ENCODE results near the gene INSYN1. TPM values are rescaled to one million over a fixed set of nuclear protein-coding genes. Genes with fewer than 3 reads are reported as not detected.

INSYN1 gene
- total RNA-seq, 1 donor from 2014 or later: not detected

GRCh38 chr15:73765778-73766177, 12.6 kb upstream of the INSYN1 start:
- Mint-ChIP-seq H3K36me3 (ENCODE audit: low read depth) (no peaks in the 10 kb centered on the region), H3K27ac (no peak overlapping the region)
- intact Hi-C loops (cut with micrococcal nuclease): no loop called here

GRCh38 chr15:73763931-73764330, 10.8 kb upstream of the INSYN1 start:
- Mint-ChIP-seq H3K27me3 (ENCODE audit: low read depth) (peaks cover 11% of the 10 kb centered on the region), H3K9me3 (no peaks in the 10 kb centered on the region), H3K27ac (no peak overlapping the region), H3K36me3 (ENCODE audit: low read depth) (no peaks in the 10 kb centered on the region), H3K4me3 (ENCODE audit: low read depth) (no peak overlapping the region), H3K4me1 (ENCODE audit: low read depth) (no peaks in the 10 kb centered on the region)
- no peak for DNase-seq (ENCODE audit: low spot score)
- intact Hi-C loops (cut with micrococcal nuclease): no loop called here

More at GRCh38 chr15:73765778-73766177, 12.6 kb upstream of the INSYN1 start:
- Mint-ChIP-seq H3K27me3 (ENCODE audit: low read depth) (peaks cover 17% of the 10 kb centered on the region), H3K4me3 (ENCODE audit: low read depth) (no peak overlapping the region), H3K9me3 (no peaks in the 10 kb centered on the region), H3K4me1 (ENCODE audit: low read depth) (no peaks in the 10 kb centered on the region)
- DNase-seq (ENCODE audit: low spot score): no peak

- Mint-ChIP-seq H3K36me3 (ENCODE audit: low read depth) (no peaks in the 10 kb centered on the region), H3K4me1 (ENCODE audit: low read depth) (no peaks in the 10 kb centered on the region), H3K9me3 (no peaks in the 10 kb centered on the region), H3K27ac (no peak overlapping the region), H3K4me3 (ENCODE audit: low read depth) (no peak overlapping the region), H3K27me3 (ENCODE audit: low read depth) (peaks cover 18% of the 10 kb centered on the region)
- DNase-seq (ENCODE audit: low spot score): no peak
- intact Hi-C loops (cut with micrococcal nuclease): no loop called here
Observed at GRCh38 chr15:73760330-73761329, 7.5 kb upstream of the INSYN1 start.

DNA sequence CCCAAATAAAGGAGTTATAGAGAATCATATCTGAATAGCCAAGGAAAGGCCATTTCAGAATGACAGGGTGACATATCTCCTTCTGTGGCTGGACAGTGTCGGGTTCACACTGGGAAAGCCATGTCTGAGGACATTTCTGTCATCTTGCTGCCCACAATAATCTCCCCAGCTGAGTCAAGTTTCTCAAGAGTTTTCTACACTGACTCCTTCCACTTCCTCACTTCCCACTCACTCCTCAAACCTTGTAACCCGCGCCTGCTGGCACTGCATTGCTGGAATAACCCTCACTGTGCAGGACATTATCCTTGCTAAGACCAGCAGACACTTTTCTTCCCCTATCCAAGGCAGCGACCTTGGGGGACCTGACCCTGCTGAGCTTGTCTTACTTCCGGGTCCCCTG, 5.3 kb upstream of the INSYN1 start:
- H3K9me3 Mint-ChIP-seq: no peaks in the 10 kb centered on the region

GRCh38 chr15:73757571-73757970, 4.4 kb upstream of the INSYN1 start:
- H3K4me1 Mint-ChIP-seq (ENCODE audit: low read depth): no peaks in the 10 kb centered on the region
- H3K9me3 Mint-ChIP-seq: no peaks in the 10 kb centered on the region
- intact Hi-C loops (cut with micrococcal nuclease): no loop called here
- no peak overlapping the region for H3K27ac Mint-ChIP-seq
- peaks cover 32% of the 10 kb centered on the region for H3K27me3 Mint-ChIP-seq (ENCODE audit: low read depth)
- H3K36me3 Mint-ChIP-seq (ENCODE audit: low read depth): no peaks in the 10 kb centered on the region
- H3K4me3 Mint-ChIP-seq (ENCODE audit: low read depth): no peak overlapping the region
- no peak for DNase-seq (ENCODE audit: low spot score)

More for the DNA sequence above, 5.3 kb upstream of the INSYN1 start:
- intact Hi-C loops (cut with micrococcal nuclease): no loop called here
- no peaks in the 10 kb centered on the region for H3K4me1 Mint-ChIP-seq (ENCODE audit: low read depth)
- H3K27me3 Mint-ChIP-seq (ENCODE audit: low read depth): peaks cover 33% of the 10 kb centered on the region
- no peak overlapping the region for H3K4me3 Mint-ChIP-seq (ENCODE audit: low read depth)
- DNase-seq (ENCODE audit: low spot score): no peak
- no peaks in the 10 kb centered on the region for H3K36me3 Mint-ChIP-seq (ENCODE audit: low read depth)
- H3K27ac Mint-ChIP-seq: no peak overlapping the region

- no peaks in the 10 kb centered on the region for H3K4me1 Mint-ChIP-seq (ENCODE audit: low read depth)
- no peaks in the 10 kb centered on the region for H3K36me3 Mint-ChIP-seq (ENCODE audit: low read depth)
- no peak for DNase-seq (ENCODE audit: low spot score)
- no peak overlapping the region for H3K27ac Mint-ChIP-seq
- H3K9me3 Mint-ChIP-seq: no peaks in the 10 kb centered on the region
- H3K27me3 Mint-ChIP-seq (ENCODE audit: low read depth): peaks cover 32% of the 10 kb centered on the region
- H3K4me3 Mint-ChIP-seq (ENCODE audit: low read depth): no peak overlapping the region
- intact Hi-C loops (cut with micrococcal nuclease): no loop called here
Observed at GRCh38 chr15:73756947-73757513, 3.9 kb upstream of the INSYN1 start.

- H3K27ac Mint-ChIP-seq: no peak overlapping the region
- no peaks in the 10 kb centered on the region for H3K9me3 Mint-ChIP-seq
- no peaks in the 10 kb centered on the region for H3K4me1 Mint-ChIP-seq (ENCODE audit: low read depth)
- no peak overlapping the region for H3K4me3 Mint-ChIP-seq (ENCODE audit: low read depth)
- intact Hi-C loops (cut with micrococcal nuclease): no loop called here
- DNase-seq (ENCODE audit: low spot score): no peak
- H3K36me3 Mint-ChIP-seq (ENCODE audit: low read depth): no peaks in the 10 kb centered on the region
- H3K27me3 Mint-ChIP-seq (ENCODE audit: low read depth): peaks cover 33% of the 10 kb centered on the region
Observed at GRCh38 chr15:73756390-73756789, 3.2 kb upstream of the INSYN1 start.

DNA sequence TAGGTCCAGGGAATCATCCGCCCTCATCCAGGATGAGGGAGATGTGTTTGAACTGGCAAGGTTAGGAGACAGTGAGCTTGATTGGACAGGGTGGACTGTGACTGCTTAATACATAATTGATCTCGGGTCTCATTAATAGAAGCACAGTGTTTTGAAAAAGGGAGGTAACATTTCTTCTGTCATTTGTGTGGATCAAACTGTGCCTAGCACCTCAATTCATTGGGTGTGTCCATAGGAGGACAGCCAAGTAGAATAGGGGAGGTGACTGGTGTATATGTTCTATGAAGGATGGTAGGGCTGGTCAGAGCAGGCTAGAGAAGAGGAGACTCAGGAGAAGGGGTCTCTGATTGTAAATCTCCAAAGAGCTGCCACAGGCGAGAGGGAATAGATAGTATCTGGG, 2.8 kb upstream of the INSYN1 start:
- Mint-ChIP-seq H3K4me1 (ENCODE audit: low read depth) (no peaks in the 10 kb centered on the region), H3K9me3 (no peaks in the 10 kb centered on the region), H3K36me3 (ENCODE audit: low read depth) (no peaks in the 10 kb centered on the region), H3K4me3 (ENCODE audit: low read depth) (no peak overlapping the region), H3K27me3 (ENCODE audit: low read depth) (peaks cover 36% of the 10 kb centered on the region), H3K27ac (no peak overlapping the region)
- no peak for DNase-seq (ENCODE audit: low spot score)
- intact Hi-C loops (cut with micrococcal nuclease): no loop called here

DNA sequence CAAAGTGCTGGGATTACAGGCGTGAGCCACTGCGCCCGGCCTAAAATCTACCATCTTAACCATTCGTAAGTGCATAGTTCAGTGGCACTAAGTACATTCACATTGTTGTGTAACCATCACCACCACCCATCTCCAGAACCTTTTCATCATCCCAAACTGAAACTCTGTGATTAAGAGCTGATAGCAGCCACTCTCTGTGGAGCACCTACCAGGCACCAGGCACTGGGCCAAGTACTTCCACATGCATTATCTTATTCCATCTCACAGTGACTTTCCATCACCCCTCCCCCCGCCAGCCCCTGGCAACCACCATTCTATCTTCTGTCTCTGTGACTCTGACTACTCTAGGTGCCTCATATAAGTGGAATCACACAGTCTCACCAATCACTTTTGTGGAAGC, 2.3 kb upstream of the INSYN1 start:
- Mint-ChIP-seq H3K9me3 (no peaks in the 10 kb centered on the region), H3K27ac (no peak overlapping the region), H3K4me1 (ENCODE audit: low read depth) (no peaks in the 10 kb centered on the region), H3K27me3 (ENCODE audit: low read depth) (peaks cover 40% of the 10 kb centered on the region), H3K4me3 (ENCODE audit: low read depth) (no peak overlapping the region), H3K36me3 (ENCODE audit: low read depth) (no peaks in the 10 kb centered on the region)
- DNase-seq (ENCODE audit: low spot score): no peak
- intact Hi-C loops (cut with micrococcal nuclease): no loop called here

DNA sequence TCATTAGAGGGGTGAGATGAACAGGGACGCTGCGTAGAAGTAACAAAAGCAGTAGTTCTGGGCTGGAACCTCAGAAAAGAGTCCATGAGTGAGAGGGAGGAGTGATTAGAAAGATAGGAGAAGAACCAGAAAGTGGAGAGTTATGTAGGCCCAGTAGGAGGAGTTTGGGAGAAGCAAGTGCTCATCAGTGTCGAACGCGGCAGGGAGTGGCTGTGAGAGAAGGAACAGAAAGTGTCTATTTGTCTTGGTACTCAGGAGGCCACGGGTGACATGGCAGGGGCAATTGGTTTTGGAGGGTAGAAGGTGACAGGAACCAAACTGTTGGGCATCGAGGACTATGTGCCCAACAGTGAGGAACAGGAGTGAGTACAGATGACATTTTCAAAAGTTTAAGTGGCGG, 1.3 kb upstream of the INSYN1 start:
- DNase-seq (ENCODE audit: low spot score): no peak
- no peak overlapping the region for H3K27ac Mint-ChIP-seq
- H3K9me3 Mint-ChIP-seq: no peaks in the 10 kb centered on the region
- H3K4me1 Mint-ChIP-seq (ENCODE audit: low read depth): no peaks in the 10 kb centered on the region
- intact Hi-C loops (cut with micrococcal nuclease): no loop called here
- H3K4me3 Mint-ChIP-seq (ENCODE audit: low read depth): no peak overlapping the region
- no peaks in the 10 kb centered on the region for H3K36me3 Mint-ChIP-seq (ENCODE audit: low read depth)
- H3K27me3 Mint-ChIP-seq (ENCODE audit: low read depth): peaks cover 46% of the 10 kb centered on the region

DNA sequence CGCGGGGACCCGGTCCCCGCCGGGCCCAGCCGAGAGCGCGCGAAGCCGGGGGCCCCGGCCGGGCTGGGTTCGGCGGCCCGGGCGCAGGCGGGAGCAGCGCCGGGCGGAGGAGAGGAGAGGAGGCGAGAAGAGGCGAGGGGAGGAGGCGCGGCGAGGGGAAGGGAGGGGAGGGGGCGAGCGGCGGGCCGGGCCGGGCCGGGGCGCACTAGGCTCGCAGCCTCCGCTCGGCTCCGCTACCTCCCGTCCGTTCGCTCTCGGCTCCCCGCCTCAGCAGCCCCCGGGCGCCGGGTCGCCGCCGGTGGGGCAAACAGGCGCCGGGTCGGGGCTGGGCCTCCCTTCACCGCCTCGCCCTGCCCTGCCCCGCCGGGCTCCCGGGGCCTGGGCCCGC, 351 bp downstream of the INSYN1 start:
- no peak overlapping the region for H3K4me3 Mint-ChIP-seq (ENCODE audit: low read depth)
- intact Hi-C loops (cut with micrococcal nuclease): no loop called here
- no peak overlapping the region for H3K27ac Mint-ChIP-seq
- H3K4me1 Mint-ChIP-seq (ENCODE audit: low read depth): no peaks in the 10 kb centered on the region
- DNase-seq (ENCODE audit: low spot score): no peak
- no peaks in the 10 kb centered on the region for H3K9me3 Mint-ChIP-seq
- H3K36me3 Mint-ChIP-seq (ENCODE audit: low read depth): no peaks in the 10 kb centered on the region
- peaks cover 46% of the 10 kb centered on the region for H3K27me3 Mint-ChIP-seq (ENCODE audit: low read depth)

DNA sequence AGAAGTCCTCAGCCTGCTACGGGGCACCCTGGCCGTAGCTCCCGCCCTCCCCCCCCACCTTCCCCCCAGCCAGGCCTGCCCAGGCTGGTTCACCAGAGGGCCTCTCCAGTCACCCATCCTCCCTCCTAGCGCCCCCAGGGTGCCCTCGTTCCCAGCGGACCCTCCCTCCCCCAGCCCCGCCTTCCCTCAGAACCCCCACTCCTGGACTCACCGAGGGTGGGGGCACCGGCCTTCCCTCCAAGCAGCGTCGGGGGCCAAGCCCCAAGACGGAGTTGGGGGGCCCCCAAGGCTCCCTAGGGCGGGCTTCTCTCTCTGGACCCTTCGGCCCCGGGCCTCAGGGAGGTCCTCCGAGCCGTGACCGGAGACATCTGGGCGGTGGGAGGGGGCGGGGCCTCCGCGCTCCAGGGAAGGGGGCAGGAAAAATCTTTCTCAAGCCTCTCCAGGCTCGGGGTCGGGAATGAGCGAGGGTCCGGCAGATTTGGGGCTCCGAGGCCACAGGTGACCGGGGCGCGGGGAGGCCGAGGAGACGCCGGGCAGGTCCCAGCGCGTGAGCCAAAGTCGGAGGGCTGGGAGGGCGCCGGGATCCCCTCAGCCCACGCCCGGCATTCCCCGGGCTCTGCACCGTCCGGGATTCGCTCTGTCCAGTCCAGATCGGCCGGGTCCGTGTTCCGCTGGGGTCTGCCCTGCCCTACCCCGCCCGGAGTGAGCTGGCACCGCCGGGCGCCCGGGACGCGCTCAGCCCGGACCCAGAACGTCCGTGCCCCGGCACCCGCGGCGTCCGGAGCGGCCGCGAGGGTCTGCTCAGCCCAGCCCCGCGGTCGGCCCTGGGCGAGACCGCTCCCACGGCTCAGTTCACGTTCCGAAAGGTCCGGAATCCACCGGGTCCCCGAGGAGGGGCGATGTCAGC, 999 bp downstream of the INSYN1 start:
- Mint-ChIP-seq H3K4me3 (ENCODE audit: low read depth) (no peak overlapping the region), H3K27me3 (ENCODE audit: low read depth) (peaks cover 44% of the 10 kb centered on the region), H3K36me3 (ENCODE audit: low read depth) (no peaks in the 10 kb centered on the region), H3K27ac (no peak overlapping the region), H3K4me1 (ENCODE audit: low read depth) (no peaks in the 10 kb centered on the region), H3K9me3 (no peaks in the 10 kb centered on the region)
- intact Hi-C loops (cut with micrococcal nuclease): no loop called here
- no peak for DNase-seq (ENCODE audit: low spot score)

All from activated T-helper 2 cell treated with anti-CD3 and anti-CD28 coated beads, Interferon-gamma antibody, Interleukin-2, Interleukin-4, amounts not matched to agents 10 μg/mL and 5 μg/mL and 100 μg/mL, durations not matched to agents 14 hours and 24 hours and 36 hours (primary cell).